Upper lobe of left lung (tissue), 4 donors: ENCODE data around the gene PPP2R3B.

Experiments
- POLR2AphosphoS5 ChIP-seq, 2 donors: sonication (generic); formaldehyde crosslinking; IDR thresholded peaks; one replicate each; pipeline ENCODE4 v1.5.1; 2017; ENCODE audit warnings: antibody characterized with exemption in 2 of 2
- TF ChIP-seq, protein P1 (sequence below), 6 experiments: fragments of 450-650 bp in 4 of 6; fragments of 200-600 bp in 2 of 6; sonication (generic) in 2 of 6; IDR thresholded peaks; one replicate each; pipeline ENCODE4 v1.5.1; 2016 to 2019; ENCODE audit warnings: antibody characterized with exemption in 6 of 6

DNA sequence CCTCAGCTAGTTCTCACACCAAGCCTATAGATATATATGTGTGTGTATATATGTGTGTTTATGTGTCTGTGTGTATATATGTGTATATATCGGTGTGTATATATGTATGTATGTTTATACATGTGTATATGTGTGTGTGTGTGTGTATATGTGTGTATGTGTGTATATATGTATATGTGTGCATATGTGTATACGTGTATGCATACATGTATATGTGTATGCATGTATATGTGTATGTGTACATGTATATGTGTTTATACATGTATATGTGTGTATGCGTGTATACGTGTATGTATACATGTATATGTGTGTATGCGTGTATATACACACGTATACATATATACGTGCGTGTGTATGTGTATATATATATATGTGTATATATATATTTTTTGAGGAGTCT, 86.4 kb downstream of the PPP2R3B start:
- no peak for TF ChIP-seq POLR2AphosphoS5 (IDR thresholded peaks at IDR 0.05)
- TF ChIP-seq, protein P1, sequence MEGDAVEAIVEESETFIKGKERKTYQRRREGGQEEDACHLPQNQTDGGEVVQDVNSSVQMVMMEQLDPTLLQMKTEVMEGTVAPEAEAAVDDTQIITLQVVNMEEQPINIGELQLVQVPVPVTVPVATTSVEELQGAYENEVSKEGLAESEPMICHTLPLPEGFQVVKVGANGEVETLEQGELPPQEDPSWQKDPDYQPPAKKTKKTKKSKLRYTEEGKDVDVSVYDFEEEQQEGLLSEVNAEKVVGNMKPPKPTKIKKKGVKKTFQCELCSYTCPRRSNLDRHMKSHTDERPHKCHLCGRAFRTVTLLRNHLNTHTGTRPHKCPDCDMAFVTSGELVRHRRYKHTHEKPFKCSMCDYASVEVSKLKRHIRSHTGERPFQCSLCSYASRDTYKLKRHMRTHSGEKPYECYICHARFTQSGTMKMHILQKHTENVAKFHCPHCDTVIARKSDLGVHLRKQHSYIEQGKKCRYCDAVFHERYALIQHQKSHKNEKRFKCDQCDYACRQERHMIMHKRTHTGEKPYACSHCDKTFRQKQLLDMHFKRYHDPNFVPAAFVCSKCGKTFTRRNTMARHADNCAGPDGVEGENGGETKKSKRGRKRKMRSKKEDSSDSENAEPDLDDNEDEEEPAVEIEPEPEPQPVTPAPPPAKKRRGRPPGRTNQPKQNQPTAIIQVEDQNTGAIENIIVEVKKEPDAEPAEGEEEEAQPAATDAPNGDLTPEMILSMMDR (IDR thresholded peaks at IDR 0.05) = no peak
